Gastrocnemius medialis (tissue), 4 donors: ENCODE measurements around the gene SMARCB1.

Experiments
- CTCF ChIP-seq, 5 experiments: fragments of 450-650 bp in 3 of 5; fragments of 200-600 bp in 2 of 5; sonication (generic) in 2 of 5; IDR thresholded peaks in 4 of 5; conservative IDR thresholded peaks in 1 of 5; 1 replicate in 4 of 5; 2 replicates in 1 of 5; pipeline ENCODE4 v1.5.1; 2016 to 2019; ENCODE audit warnings: antibody characterized with exemption in 5 of 5, mild to moderate bottlenecking in 3 of 5, moderate library complexity in 3 of 5
- POLR2A ChIP-seq, 2 donors: fragments of 450-650 bp; IDR thresholded peaks; one replicate each; pipeline ENCODE4 v1.6.1; 2017; ENCODE audit warnings: antibody characterized with exemption in 2 of 2, mild to moderate bottlenecking in 2 of 2, moderate library complexity in 2 of 2

- TF ChIP-seq CTCF (IDR thresholded peaks at IDR 0.05 in 4 of 5, conservative IDR thresholded peaks at IDR 0.05 in 1 of 5) (no peak), POLR2A (IDR thresholded peaks at IDR 0.05) (no peak)
These were observed 50.7 kb downstream of the SMARCB1 start for GRCh38 chr22:23837496-23837859.
